GM21786 (cell line): Measurements from ENCODE around the gene RABGEF1.
"Not testable (repeated sequence)": the region's sequence is repeated elsewhere in the genome, so short reads cannot be mapped to it uniquely, and the experiment has no call there.

Experiments
- ATAC-seq: cut with Tn5 transposase; IDR thresholded peaks from one replicate; pipeline ENCODE4 v1.9.1; 2021; ENCODE audit not compliant: unreplicated experiment

Gene RABGEF1

DNA sequence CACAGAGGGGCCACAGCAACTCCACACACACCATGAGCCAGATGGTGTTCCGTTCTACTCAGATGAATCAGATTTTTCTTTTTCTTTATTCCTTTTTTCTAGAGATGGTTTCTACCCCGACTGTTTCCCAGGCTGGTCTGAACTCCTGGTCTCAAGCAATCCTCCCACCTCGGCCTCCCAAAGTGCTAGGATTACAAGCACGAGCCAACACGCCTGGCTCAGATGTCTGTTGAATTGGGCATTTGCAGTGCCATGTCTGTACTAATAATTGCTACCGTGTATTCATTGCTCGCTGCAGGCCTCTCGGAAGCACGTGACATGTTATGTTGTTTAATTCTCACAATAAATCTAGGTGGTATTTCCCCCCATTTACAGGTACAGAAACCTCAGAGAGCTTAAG is 67.2 kb downstream of the RABGEF1 start:
- ATAC-seq = no peak

DNA sequence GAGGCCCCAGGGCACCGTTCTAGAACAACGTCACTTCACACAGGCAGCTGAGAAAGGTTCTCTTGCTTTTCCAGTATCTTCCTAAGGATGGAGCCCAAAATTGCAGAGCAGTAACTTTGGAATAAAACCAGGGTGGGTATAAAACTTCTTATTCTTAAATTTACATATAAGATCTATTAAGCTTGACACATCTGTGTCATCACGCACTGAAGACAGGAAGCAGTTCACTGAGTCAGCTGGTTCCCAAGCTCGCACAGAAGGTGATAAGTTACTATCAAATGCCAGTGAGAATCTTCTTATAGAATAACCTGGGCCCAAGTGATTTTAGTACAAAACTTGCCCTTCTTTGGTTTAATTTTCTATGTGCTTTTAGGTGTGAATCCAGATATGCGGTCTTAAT is 70.2 kb downstream of the RABGEF1 start:
- no peak for ATAC-seq

GRCh38 chr7:66815186-66815875 is 74.8 kb downstream of the RABGEF1 start:
- ATAC-seq = not testable (repeated sequence)

GRCh38 chr7:66815951-66816350 is 75.4 kb downstream of the RABGEF1 start:
- no peak for ATAC-seq

DNA sequence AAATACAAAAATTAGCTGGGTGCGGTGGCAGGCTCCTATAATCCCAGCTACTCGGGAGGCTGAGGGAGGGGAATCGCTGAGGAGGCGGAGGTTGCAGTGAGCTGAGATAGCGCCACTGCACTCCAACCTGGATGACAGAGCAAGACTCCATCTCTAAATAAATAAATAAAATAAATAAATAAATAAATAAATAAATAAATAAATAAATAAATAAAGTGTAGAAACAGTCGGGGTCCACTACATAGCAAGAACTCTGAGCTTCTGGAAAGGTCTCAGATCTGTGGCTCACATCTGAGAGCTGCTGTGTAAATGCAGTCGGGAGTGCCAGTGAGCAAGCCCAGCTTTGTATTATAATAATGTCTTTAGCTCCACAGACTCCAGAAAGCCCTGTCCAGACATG is 76.1 kb downstream of the RABGEF1 start:
- ATAC-seq = not testable (repeated sequence)

- ATAC-seq = peak; percentile 61
These were observed 76.8 kb downstream of the RABGEF1 start for GRCh38 chr7:66817208-66817795.

- ATAC-seq = not testable (repeated sequence)
These were observed 77.4 kb downstream of the RABGEF1 start for GRCh38 chr7:66817956-66818355.

GRCh38 chr7:66824041-66824440 is 83.5 kb downstream of the RABGEF1 start:
- no peak for ATAC-seq

DNA sequence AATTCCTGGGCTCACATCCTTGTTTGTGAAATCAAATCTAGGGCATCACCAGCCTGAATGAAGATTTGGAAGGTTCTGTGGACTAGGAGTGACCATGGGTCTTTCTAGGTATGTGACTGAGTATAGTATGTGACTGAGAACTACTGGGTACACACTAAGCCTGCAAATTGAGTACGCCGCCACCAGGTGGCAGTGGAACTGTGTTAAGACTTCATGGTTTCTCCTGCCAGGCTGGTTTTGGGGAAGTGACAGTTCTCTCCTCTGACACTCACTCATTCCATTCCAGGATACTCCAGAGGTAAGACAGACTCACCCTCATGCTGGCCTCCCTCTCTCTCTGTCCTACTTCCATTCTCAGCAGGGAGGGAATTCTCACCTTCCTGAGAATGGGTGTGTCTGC is 85.0 kb downstream of the RABGEF1 start:
- ATAC-seq = not testable (repeated sequence)

DNA sequence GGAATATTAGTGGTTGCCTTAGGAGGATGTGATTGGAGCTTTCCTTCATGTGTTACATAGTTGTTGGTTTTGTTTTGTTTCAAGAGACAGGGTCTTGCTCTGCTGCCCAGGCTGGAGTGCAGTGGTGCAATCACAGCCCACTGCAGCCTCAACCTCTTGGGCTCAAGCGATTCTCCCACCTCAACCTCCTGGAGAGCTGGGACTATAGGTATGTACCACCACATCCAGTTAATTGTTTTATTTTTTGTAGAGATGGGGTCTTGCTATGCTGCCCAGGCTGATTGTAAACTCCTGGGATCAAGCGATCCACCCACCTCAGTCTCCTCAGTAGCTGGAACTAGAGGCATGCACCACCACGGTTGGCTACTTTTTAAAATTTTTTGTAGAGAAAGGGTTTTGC is 86.1 kb downstream of the RABGEF1 start:
- ATAC-seq = no peak

DNA sequence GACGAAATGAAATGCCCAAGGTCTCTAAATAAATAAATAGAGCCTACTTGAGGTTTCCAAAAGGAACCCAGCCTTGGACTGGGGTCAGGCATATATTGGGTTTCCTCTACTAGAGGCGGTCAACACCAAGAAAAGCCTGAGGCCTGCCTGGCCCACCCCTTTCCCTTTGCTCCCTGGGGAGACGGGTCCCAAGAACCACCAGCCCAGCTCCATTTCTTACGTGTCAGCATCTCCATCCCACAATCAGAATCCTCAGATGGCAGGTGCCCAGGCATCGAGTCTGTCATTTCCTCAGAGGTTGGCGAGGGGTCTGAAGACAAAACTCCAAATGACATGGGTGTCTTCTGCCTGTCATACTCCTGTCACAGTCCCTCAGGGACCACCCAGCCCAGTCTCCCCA is 90.4 kb downstream of the RABGEF1 start:
- ATAC-seq = not testable (repeated sequence)

DNA sequence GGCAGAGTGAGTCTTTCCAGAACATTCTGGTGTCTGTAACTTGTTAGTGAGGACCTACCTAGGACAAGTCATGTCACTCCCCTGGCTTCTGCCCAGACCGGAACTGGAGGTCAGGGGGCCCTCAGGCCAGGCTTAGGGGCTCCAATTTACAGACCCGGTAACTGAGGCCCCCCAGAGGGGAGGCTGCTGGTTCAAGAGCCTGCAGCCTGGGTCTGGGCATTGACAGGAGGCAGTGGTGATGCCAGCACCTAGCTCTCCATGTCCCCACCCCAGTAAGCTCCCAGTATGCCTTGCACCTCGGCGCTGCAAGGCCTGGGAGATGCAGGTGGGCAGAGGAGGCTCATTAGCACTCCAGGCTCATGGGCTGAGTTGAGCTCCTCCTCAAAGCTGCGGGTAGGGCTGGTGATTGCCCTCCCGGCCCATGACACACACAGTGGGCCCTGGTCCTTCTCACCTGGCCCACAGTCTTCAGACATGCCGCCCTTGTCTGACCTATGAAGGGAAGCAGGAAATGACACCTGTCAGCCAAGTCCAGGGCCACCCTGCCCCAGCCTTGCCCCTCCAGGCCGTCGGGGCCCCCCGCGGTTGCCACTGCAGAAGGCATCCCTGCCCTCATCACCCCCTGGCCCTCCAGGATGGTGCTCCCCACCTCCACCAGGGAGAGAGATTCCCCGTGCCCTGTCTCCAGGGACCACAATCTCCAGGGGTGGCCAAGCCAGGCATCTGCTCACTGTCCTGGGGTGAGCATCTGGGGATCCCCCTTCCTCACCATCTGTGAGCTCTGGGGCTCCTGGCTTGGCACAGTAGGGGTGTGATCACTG is 92.2 kb downstream of the RABGEF1 start:
- no peak for ATAC-seq

GRCh38 chr7:66837007-66837406 is 96.5 kb downstream of the RABGEF1 start:
- no peak for ATAC-seq

- ATAC-seq = no peak
These were observed 97.1 kb downstream of the RABGEF1 start for GRCh38 chr7:66837661-66838060.

DNA sequence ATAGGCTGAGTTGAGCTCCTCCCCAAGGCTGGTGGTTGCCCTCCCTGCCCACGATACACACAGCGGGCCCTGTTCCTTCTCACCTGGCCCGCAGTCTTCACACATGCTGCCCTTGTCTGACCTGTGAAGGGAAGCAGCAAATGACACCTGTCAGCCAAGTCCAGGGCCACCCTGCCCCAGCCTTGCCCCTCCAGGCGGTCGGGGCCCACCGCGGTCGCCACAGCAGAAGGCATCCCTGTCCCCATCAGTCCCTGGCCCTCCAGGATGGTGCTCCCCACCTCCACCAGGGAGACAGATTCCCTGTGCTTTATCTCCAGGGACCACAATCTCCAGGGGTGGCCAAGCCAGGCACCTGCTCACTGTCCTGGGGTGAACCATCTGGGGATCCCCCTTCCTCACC is 99.3 kb downstream of the RABGEF1 start:
- no peak for ATAC-seq

DNA sequence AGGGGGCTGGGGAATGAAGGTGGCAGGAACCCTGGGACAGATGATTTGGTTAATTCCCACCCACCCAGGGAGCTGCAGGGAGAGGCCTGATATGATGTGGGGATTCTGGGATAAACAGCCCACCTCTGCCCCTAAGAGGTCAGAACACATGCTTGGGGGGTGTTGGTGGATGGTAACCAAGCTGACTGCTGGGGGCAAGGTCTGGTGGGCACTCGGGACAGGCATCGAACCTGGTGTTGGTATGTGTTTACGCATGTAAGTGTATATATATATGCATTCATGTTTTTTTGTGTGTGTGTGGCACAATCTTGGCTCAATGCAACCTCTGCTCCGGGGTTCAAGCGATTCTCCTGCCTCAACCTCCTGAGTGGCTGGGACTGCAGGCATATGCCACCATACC is 99.8 kb downstream of the RABGEF1 start:
- no peak for ATAC-seq

DNA sequence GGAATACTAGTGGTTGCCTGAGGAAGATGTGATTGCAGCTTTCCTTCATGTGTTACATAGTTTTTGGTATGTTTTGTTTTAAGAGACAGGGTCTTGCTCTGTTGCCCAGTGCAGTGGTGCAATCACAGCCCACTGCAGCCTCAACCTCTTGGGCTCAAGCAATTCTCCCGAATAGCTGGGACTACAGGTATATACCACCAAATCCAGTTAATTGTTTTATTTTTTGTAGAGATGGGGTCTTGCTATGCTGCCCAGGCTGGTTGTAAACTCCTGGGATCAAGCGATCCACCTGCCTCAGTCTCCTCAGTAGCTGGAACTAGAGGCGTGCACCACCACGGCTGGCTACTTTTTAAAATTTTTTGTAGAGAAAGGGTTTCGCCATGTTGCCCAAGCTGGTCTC is 101.4 kb downstream of the RABGEF1 start:
- ATAC-seq = no peak

GRCh38 chr7:66843492-66843891 is 103.0 kb downstream of the RABGEF1 start:
- not testable (repeated sequence) for ATAC-seq

DNA sequence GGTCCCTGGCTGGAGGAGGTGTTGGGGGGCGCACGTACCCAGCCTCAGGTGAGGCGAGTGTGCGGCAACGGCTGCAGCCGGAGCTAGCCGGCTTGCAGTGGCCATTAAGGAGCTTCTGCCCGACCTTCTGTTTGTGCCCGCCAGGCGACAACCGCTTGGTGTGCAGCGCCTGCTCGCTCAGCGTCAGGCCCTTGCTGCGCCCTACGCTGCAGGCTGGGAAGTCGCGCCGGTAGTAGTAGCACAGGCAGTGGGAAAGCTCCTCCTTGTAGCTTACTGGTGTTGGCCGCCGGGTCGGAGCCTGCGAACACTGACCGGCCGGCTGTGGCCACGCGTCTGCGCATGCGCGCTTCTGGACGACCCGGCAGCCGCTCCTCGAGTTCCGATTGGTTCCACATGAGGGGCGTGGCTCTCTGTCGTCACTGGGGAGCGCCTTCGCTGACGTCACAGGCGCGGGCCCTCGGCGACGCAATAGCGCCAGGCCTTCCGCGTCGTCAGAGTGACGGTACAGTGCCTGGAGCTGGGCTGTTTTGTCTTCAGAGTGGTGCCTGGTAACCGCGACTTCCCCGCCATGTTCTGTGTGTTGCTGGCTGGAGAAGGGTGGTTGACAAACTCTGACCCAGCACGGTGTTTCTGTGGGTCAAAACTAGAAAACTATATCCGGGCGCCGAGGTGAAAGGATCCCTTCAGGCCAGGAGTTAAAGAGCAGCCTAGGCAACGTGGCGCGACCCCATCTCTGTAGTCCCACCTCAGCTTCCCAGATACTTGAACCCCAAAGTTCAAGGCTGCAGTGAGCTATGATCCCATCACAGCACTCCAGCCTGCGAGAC is 104.2 kb downstream of the RABGEF1 start:
- peak; percentile 94 for ATAC-seq

- ATAC-seq = no peak
These were observed 105.0 kb downstream of the RABGEF1 start for GRCh38 chr7:66845379-66846095.

DNA sequence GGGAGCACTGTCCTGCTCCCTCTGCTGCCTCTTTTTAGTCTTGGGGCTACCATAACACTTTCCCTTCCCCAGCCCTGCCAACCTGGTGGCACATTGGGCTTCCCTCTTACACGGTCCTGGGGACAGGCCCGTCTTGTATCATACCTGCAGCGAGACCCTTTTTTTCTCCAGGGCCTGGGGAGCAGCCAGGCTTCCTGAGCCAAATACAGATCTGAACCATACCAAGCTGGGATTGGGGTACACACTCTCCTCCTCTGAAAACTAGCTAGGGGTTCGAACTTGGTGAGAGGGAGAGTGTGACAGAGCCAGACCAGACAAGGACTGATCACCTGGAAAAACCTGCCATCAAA is 105.5 kb downstream of the RABGEF1 start:
- not testable (repeated sequence) for ATAC-seq
